ENCODE measurements around the gene ELOVL5.
"Not testable (repeated sequence)": the region's sequence is repeated elsewhere in the genome, so short reads cannot be mapped to it uniquely, and the experiment has no call there.

The ELOVL5 gene

GRCh38 chr6:53348371-53349208 lies at the start of gene ELOVL5:
ELOVL5 (minus strand) TSS chr6:53348950; CDS start chr6:53295699, 53,251 bp downstream.
- DNase-seq (ENCODE audit: low spot score): peak; percentile 92

- no peak for DNase-seq (ENCODE audit: low spot score)
Measured at GRCh38 chr6:53397283-53397682, 48.5 kb upstream of the ELOVL5 start.

GRCh38 chr6:53395986-53396385 lies 47.2 kb upstream of the ELOVL5 start:
- DNase-seq (ENCODE audit: low spot score): no peak

- no peak for DNase-seq (ENCODE audit: low spot score)
Measured at GRCh38 chr6:53394704-53395103, 46.0 kb upstream of the ELOVL5 start.

- DNase-seq (ENCODE audit: low spot score): no peak
Measured at GRCh38 chr6:53391170-53391569, 42.4 kb upstream of the ELOVL5 start.

- no peak for DNase-seq (ENCODE audit: low spot score)
Measured at GRCh38 chr6:53390010-53390409, 41.3 kb upstream of the ELOVL5 start.

- not testable (repeated sequence) for DNase-seq (ENCODE audit: low spot score)
Measured at GRCh38 chr6:53388615-53389014, 39.9 kb upstream of the ELOVL5 start.

GRCh38 chr6:53382421-53382820 lies 33.7 kb upstream of the ELOVL5 start:
- no peak for DNase-seq (ENCODE audit: low spot score)

- no peak for DNase-seq (ENCODE audit: low spot score)
Measured at GRCh38 chr6:53378208-53378607, 29.5 kb upstream of the ELOVL5 start.

- DNase-seq (ENCODE audit: low spot score): no peak
Measured at GRCh38 chr6:53377793-53378192, 29.0 kb upstream of the ELOVL5 start.

- DNase-seq (ENCODE audit: low spot score): no peak
Measured at GRCh38 chr6:53377289-53377688, 28.5 kb upstream of the ELOVL5 start.

- no peak for DNase-seq (ENCODE audit: low spot score)
Measured at GRCh38 chr6:53376661-53377226, 28.0 kb upstream of the ELOVL5 start.

- DNase-seq (ENCODE audit: low spot score): no peak
Measured at GRCh38 chr6:53375847-53376246, 27.1 kb upstream of the ELOVL5 start.

- DNase-seq (ENCODE audit: low spot score): no peak
Measured at GRCh38 chr6:53373638-53374037, 24.9 kb upstream of the ELOVL5 start.

GRCh38 chr6:53369876-53370515 lies 21.2 kb upstream of the ELOVL5 start:
- DNase-seq (ENCODE audit: low spot score): no peak

GRCh38 chr6:53369051-53369450 lies 20.3 kb upstream of the ELOVL5 start:
- DNase-seq (ENCODE audit: low spot score): no peak

- no peak for DNase-seq (ENCODE audit: low spot score)
Measured at GRCh38 chr6:53366128-53366641, 17.4 kb upstream of the ELOVL5 start.

GRCh38 chr6:53363341-53364079 lies 14.8 kb upstream of the ELOVL5 start:
- no peak for DNase-seq (ENCODE audit: low spot score)

- no peak for DNase-seq (ENCODE audit: low spot score)
Measured at GRCh38 chr6:53361549-53362031, 12.8 kb upstream of the ELOVL5 start.

GRCh38 chr6:53360093-53360912 lies 11.6 kb upstream of the ELOVL5 start:
- no peak for DNase-seq (ENCODE audit: low spot score)

- no peak for DNase-seq (ENCODE audit: low spot score)
Measured at GRCh38 chr6:53359843-53360092, 11.0 kb upstream of the ELOVL5 start.
